DMS153 treated with DMSO at 0.1 percent for 48 hours (cell line): ENCODE results near the gene CAPN2.
A peak's percentile ranks its signal among the peaks of the same experiment; 100 is the strongest.

Experiments
- DNase-seq: peaks from one replicate; lab custom pipeline; 2025; ENCODE audit not compliant: unreplicated experiment; lab: John Stamatoyannopoulos, UW

The CAPN2 gene

DNA sequence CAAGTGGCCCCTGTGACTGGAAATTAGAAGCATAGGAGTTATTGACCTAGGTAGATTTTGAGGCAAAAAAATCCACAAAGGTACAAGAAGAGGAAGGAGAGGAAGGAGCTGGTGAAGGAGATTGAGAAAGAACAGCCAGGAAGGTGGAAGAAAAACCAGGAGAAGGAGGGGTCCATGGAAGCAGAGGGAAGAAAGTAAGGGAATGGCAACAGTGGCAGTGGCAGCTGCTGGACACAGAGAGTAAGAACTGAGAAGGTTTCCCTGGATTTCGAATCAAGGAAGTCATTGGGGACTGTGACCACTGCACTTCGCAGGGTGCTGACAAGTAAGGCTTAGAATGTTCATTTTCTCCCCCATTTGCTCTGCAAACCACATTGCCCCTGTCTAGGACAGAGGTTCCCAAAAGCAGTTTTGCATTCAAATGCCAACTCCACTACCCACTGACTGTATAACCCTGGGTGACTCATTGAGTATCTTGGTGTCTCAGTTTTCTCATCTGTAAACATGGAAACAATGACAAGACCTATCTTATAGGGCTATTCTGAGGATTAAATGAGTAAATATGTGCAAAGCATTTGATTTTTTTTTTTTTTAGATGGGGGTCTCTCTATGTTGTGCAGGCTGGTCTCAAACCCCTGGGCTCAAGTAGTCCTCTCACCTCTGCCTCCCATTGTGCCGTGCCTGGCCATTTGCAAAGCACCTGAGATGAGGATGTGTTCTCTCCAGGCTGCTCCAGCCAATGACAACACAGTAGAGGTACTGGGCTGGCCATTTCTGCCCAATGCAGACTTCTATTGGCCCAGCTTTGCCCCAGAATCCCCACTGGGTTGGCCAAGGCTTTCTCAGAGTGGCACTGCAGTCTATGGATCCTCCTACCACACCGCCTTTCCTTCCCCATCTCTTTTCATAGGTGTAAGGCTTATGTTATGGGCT, 9.3 kb upstream of the CAPN2 start:
- DNase-seq = no peak

DNA sequence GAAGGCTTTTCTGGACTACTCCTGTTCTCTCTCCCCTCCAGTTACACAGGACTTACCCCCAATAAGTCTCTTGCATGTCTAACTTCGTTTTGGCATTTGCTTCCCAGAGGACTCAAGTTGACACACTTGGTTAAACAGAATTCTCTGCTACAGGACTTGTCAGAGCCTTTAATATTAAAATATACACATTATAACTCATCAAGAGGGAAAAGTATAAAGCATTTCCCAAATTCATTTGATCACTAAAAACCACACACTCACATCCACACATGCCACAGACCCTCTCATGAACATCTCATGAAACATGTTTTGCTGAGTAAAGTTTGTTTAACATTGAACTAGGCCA, 8.7 kb upstream of the CAPN2 start:
- no peak for DNase-seq

DNA sequence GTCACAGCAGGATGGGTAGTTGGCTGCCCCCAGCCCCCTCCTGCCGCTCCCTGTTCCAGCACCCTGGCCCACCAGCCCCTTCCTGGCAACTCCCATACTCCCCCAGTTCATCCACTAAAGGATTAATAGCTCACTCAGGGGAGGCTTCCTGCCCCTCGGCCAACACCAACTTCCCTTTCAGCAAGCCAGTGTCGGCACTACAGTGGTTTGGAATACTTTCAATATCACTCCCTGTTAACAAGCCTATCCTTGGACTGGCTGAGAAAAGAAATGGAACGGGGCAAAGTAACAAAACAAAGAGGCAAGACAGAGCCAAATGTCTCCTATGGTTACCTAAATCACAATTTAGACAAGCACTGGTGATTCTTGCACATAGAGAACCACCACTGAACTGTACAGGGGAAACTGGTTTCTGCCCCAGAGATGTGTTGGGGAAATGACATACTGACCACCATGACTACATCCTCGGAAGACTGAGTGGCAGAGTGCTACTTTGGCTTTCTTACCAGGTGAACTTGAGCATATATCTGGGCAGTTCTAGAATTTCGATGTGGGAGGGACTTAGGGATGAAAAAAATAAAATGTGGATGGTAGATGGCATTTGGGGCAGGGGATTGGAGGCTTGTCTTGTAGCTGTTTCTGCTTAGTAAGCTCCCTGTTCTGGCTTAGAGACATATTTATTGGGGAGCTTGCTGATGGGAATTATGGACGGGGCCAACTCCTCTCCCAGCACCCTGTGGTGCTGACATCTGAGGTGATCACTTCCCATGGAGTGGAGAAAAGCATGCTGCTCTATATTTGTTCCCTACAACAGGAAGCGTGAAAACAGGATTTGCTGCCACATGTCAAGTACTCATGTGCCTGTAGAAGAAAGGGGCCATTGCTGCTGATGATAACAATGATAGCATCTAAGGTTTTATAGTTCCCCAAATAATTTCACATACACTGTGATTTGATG, 7.1 kb upstream of the CAPN2 start:
- peak; percentile 32 for DNase-seq

DNA sequence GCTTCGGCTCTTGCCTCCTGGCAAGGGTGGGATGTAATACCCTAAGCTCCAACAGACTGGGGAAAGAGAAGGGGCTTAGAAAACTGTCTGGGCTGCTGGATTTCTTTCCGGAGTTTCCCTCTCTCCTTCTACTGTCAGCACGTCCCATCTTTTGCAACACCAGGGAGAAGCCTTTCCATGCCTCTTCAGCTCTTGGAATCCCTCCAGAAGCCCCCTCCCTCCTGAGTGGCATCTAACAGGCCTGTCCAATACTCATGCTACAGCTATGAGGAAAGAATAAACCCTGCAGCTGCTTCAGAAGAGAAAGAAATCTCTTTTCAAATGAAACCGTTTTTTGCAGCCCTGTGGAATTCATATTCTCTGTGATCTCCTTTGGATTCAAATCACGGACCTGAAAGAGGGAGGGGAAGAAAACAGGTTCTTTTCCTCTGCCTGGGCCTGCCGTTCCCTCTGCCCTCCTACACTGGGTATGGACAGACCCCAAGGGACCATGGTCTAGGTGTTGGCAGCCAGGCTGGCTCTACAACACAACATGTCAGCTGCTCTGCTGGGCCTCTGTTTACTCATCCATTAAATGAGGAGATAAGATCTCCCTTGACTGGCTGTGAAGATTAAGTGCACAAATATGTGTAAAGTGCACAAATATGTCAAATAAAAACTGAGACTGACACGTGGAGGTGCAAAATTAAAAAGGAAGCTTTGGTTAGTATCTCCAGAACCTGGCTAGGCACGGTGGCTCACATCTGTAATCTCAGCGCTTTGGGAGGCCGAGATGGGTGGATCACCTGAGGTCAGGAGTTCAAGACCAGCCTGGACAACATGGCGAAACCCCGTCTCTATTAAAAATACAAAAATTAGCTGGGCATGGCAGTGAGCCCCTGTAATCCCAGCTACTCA, 6.0 kb upstream of the CAPN2 start:
- DNase-seq = peak; percentile 97

DNA sequence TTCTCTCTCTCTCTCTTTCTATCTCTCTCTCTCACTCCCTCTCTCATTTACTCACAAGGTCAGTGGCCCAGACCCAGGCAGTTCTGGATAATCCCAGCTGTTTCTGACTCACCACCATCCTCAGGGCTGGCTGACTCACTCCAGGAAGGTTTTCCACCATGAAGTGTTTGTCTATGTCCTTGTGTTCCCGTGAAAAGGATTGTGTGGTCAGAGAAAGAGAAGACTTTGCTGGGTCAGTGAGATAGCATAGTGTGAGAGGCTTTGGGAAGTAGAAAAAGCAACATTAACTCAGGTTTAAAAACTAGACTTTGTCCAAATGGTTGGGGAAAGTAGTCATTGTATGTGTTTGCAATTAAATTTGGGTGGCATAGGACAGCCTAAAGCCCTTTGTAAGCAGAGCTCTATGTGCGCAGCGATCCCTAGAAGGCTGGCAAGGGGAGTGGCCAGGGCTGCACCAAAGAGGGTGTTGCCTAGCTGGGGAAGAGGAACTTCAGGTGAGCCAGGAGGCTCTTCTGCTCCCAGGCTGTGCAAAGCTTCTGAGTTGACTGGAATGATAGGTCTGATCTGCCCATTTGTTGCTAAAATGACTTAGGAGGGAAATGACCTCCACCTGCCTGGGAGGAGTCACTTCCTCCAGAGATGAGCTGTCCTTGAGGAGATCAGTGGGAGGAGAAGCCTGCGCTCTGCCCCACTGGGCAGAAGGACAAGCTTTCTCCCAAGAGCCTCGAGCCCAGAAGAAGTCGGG, 4.9 kb upstream of the CAPN2 start:
- DNase-seq = peak; percentile 99

DNA sequence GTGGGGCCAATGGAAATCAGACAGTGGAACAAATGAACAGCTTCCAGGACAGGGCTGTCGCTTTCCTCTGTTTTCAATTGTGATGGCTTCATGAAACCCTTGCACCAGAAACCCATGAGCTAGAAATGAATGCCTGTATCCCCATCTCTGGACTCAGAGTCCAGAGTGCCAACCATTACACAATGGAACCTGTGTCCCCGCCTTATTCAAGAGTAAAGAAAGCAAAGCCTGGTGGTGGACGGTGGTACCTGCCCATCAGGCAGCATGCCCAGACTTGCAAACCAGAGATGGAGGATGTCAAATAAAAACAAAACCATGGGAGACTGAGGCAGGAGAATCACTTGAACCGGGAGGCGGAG, 4.4 kb upstream of the CAPN2 start:
- DNase-seq = peak; percentile 91

DNA sequence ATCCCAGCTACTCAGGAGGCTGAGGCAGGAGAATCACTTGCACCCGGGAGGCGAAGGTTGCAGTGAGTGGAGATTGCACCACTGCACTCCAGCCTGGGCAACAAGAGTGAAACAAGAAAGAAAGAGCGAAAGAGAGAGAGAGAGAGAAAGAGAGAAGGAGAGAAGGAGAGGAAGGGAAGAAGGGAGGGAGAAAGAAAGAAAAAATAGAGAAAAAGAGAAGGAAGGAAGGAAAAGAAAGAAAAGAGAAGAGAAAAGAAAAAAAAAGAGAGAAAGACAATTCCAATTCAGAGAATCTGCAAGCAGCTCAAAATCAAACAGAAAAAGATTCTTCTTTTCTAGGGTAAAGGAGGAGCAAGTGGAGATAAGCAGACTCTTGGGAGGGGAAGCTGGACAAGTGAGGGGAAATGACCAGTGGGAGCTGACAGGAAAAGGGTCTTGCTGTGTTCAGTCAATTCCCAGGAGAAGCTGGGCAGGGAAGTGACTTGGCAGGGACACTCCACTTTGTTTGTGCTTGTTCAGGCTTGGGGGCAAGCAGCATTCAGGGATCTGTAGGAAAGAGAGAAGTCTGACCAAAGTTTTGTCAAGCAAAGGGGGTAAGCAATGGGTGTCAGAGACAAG, 3.6 kb upstream of the CAPN2 start:
- DNase-seq = no peak

DNA sequence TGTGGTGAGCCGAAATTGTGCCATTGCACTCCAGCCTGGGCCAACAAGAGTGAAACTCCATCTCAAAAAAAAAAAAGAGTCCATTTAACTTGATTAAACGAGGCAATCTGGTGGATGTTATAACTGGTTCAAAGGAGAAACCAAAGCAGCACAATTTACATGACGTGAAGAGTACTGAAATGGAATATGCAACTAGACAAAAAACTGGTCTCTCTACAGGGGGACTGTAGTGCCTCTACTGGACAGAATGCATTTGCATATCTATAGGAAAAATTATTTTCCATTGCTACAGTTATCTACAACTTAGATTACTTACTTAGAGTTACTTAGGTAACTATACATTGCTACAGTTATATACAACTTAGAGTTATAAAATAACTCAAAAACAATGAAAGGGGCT, 2.7 kb upstream of the CAPN2 start:
- no peak for DNase-seq

DNA sequence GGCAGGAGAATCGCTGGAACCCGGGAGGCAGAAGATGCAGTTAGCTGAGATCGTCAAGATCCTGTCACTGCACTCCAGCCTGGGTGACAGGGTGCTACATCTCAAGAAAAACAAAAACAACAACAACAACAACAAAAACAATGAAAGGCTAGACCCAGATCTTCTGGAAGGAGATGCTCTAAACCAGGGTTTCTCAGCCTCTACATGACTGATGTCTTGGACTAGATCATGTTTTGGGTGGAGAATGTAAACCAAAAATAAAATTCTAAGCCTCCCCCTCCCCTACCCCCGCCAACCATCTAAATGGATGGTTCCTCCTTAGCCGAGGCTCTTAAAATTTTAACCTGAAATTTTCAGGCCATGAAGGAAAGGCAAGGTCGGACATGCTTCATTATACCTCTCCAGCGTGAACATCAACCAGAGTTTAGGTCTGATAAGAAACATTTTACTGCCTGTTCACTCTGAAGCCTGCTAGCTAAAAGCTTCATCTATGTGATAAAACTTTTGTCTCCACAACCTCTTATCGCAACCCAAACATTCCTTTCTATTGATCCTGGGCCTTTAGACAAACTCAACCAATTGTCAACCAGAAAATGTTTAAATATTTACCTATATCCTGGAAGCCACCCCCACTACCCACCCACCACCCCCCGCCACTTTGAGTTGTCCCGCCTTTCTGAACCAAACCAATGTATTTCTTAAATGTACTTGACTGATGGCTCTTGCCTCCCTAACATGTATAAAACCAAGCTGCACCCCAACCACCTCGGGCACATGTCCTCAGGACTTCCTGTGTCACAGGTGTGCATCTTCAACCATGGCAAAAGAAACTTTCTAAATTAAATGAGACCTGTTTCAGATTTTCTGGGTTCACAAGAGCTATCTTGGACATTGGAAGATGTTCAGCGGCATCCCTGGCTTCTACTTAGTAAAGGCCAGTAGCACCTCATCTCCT, 1.9 kb upstream of the CAPN2 start:
- DNase-seq = no peak

DNA sequence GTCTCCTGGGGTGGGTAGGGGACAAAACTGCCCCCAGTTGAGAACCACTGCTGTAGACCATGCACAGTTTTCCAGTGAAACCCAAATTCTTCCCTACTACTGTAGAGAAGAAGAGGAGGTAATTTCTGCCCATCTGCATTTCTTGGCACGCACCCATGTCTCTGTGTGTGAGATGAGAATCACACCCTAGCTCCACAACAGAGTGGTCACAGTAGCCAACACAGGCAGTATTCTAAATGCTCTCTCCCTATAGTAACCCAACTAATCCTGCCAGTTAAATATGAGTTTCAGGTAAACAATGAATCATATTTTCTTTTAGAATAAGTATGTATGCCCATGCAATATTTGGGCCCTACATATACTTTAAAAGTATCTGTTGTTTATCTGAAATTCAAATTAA, 1.2 kb upstream of the CAPN2 start:
- no peak for DNase-seq

DNA sequence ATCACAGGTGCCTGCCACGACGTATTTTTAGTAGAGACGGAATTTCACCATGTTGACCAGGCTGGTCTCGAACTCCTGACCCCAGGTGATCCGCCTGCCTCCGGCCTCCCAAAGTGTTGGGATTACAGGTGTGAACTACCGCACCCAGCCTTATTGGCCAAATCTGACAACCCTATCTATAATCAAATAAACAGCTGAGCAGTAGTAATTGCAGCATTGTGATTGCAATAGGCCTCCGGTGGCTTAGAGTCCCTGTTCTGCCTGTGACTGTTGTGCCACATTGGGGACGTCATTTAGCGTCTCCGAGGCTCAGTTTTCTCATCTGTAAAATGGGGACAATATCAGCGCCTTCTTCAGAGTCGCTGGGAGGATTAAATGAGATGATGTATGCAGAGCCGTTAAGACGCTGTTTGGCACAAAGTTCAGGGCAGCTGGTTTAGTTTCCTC, 569 bp upstream of the CAPN2 start:
- DNase-seq = no peak

DNA sequence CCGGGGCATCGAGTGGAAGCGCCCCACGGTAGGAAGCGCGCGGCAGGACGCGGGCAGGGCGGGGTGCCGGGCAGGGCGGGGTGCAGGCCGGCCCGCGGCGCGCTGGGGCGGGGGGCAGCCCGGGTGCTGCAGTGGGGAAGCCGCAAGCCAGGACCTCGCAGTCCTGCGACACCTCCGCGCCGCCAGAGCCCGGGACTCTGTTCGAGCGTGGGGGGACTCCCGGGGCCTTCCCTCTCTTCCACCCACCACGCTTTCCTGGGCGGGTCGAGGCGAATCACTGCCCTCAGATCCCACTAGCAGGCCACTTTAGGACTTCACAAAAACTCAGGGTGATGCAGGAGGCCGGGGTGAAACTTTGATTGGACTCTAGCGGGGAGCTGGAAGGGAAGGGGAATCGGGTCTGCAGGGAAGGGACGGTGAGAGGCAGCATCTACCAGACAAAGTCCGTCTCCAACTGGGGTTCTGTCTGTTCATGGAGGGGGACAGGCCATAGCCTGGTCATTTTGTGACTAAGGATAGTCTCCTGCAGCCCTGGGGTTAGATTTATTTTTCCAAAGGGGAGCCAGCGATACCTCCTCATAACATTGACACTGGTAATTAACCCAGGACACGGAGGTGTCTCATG, 623 bp downstream of the CAPN2 start:
- DNase-seq = no peak

DNA sequence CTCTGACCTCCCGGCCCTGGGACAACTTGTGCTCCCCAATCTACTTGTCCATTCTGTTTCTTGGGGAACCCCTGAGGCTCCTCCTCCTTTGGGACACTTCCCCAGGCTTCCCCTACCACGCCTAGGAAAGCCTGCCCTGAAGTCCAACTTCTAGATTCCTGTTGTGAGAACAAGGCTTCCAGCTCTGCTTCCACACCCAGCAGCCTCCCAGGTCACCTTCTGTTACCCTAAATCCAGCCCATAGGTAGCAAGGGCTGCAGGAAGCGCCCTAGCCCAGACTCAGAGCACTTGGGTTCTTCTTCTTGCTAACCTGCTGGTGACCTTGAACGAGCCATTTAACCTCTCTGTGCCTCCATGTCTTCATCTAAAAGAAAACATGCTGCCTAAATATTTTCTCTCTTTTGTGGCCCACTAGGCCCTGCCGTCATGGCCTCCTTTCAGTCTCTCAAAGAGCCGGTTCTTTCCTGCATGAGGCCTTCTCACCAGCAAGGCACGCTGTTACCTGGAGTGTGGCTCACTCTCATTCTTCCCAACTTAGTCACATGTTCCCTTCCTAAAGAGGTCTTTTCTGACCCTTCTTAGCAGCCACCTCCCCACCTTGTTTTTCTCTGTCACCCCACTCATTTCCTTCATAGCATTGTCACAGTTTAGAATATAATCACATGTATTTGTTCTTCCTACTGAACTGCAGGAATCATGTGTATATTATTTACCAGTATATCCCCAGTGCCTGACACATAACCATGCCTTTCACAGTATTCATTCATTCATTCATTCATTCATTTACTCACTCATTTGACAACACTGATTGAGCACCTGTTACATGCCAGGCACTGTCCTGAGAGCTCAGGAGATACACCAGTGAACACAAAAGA, 1.4 kb downstream of the CAPN2 start:
- DNase-seq = no peak

DNA sequence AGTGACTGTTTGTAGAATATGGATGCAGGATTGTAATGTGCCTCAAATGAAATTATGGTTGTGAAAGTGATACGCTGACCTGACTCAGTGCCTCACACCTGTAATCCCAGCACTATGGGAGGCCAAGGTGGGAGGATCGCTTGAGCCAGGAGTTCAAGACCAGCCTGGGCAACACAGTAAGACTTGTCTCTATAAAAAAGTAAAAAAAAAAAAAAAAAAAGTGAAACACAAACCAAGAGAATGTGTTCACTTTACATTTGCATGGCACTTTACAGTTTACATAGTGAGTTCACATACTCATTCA, 2.0 kb downstream of the CAPN2 start:
- DNase-seq = no peak

DNA sequence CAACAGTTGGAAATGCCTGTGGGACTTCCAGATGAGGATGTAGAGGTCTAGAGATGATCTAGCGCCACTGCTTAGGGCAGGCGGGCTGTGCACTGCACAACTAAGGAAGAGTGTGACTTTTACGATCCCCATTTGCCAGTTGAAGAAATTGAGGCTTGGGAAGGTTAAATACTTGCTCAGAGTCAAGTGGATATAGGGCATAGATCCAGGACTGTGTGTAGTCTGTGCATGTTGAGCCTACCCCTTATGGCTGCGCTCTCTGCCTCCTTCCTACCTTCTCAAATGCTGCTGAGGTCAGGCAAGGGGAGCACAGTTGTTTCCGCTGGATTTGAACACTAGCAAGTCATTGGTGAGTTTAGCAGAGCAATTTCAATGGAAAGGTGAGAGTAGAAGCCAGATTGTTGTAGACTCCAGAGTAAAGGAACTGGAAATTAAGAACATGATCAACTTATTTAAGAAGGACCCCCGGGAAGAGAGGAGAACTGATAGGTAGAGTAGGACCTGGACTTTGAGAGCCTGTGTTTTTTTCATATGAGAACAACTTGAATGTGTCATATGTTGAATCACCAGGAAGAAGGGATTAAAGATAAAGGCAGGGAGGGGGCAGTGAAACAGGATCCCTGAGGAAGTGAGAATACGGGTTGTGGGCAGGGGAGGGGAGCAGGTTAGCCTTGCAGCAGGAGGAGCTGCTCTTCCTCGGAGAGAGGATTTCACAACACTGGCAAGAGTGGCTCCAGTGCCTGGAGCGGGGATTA, 2.7 kb downstream of the CAPN2 start:
- DNase-seq = no peak

DNA sequence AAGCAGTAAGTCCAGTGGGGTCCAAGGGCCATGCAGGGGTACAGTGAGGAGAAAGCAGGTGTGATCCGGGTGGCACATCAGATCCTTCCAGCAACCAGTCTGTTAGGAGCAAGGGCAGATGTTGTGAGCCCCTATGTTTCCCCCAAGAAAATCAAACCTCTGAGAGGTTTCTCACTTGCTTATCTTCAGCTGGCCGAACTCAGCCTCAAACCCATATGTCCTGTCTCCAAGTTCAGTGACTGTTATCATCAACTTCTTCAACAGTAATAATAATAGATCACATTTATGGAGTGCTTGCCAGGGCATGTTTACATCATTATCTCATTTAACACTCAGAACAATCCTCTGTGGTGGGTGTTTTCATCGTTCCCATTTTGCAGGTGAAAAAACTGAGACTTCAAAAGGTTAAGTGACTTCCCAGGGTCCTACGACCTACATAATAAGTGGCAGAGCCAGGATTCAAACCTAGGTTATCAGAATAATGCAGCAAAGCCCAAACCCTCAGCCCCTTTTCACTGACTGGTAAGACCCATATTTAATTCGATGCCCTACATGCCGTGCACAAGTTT, 3.3 kb downstream of the CAPN2 start:
- DNase-seq = no peak
